ENCODE results near the gene SLC15A4.
"Not testable (repeated sequence)": the region's sequence is repeated elsewhere in the genome, so short reads cannot be mapped to it uniquely, and the experiment has no call there.

DNA sequence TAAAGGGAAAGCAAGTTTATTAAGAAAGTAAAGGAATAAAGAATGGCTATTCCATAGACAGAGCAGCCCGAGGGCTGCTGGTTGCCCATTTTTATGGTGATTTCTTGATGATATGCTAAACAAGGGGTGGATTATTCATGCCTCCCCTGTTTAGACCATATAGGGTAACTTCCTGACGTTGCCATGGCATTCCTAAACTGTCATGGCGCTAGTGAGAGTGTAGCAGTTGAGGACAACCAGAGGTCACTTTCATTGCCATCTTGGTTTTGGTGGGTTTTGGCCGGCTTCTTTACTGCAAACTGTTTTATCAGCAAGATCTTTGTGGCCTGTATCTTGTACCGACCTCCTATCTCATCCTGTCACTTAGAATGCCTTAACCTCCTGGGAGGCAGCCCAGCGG lies 26.0 kb upstream of the SLC15A4 start:
- TF ChIP-seq, protein P1, sequence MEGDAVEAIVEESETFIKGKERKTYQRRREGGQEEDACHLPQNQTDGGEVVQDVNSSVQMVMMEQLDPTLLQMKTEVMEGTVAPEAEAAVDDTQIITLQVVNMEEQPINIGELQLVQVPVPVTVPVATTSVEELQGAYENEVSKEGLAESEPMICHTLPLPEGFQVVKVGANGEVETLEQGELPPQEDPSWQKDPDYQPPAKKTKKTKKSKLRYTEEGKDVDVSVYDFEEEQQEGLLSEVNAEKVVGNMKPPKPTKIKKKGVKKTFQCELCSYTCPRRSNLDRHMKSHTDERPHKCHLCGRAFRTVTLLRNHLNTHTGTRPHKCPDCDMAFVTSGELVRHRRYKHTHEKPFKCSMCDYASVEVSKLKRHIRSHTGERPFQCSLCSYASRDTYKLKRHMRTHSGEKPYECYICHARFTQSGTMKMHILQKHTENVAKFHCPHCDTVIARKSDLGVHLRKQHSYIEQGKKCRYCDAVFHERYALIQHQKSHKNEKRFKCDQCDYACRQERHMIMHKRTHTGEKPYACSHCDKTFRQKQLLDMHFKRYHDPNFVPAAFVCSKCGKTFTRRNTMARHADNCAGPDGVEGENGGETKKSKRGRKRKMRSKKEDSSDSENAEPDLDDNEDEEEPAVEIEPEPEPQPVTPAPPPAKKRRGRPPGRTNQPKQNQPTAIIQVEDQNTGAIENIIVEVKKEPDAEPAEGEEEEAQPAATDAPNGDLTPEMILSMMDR (IDR thresholded peaks at IDR 0.05 in 2 of 3, conservative IDR thresholded peaks at IDR 0.05 in 1 of 3; ENCODE audit: borderline replicate concordance in 1 of 3, insufficient read depth in 1 of 3, low read depth in 2 of 3, low read length in 2 of 3): not testable (repeated sequence)
- not testable (repeated sequence) for TF ChIP-seq POLR2AphosphoS5 (IDR thresholded peaks at IDR 0.05; ENCODE audit: low read depth, low read length); POLR2A (IDR thresholded peaks at IDR 0.05; ENCODE audit: borderline replicate concordance, extremely low read depth, insufficient read depth, insufficient read length); YY1 (IDR thresholded peaks at IDR 0.05; ENCODE audit: extremely low read depth, insufficient replicate concordance, low read depth, low read length); RAD21 (IDR thresholded peaks at IDR 0.05; ENCODE audit: low read depth); SP1 (IDR thresholded peaks at IDR 0.05; ENCODE audit: low read depth)
- TF ChIP-seq, protein P2, sequence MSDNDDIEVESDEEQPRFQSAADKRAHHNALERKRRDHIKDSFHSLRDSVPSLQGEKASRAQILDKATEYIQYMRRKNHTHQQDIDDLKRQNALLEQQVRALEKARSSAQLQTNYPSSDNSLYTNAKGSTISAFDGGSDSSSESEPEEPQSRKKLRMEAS (IDR thresholded peaks at IDR 0.05): not testable (repeated sequence)
- TF ChIP-seq, protein P3, sequence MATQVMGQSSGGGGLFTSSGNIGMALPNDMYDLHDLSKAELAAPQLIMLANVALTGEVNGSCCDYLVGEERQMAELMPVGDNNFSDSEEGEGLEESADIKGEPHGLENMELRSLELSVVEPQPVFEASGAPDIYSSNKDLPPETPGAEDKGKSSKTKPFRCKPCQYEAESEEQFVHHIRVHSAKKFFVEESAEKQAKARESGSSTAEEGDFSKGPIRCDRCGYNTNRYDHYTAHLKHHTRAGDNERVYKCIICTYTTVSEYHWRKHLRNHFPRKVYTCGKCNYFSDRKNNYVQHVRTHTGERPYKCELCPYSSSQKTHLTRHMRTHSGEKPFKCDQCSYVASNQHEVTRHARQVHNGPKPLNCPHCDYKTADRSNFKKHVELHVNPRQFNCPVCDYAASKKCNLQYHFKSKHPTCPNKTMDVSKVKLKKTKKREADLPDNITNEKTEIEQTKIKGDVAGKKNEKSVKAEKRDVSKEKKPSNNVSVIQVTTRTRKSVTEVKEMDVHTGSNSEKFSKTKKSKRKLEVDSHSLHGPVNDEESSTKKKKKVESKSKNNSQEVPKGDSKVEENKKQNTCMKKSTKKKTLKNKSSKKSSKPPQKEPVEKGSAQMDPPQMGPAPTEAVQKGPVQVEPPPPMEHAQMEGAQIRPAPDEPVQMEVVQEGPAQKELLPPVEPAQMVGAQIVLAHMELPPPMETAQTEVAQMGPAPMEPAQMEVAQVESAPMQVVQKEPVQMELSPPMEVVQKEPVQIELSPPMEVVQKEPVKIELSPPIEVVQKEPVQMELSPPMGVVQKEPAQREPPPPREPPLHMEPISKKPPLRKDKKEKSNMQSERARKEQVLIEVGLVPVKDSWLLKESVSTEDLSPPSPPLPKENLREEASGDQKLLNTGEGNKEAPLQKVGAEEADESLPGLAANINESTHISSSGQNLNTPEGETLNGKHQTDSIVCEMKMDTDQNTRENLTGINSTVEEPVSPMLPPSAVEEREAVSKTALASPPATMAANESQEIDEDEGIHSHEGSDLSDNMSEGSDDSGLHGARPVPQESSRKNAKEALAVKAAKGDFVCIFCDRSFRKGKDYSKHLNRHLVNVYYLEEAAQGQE (IDR thresholded peaks at IDR 0.05; ENCODE audit: low read depth): not testable (repeated sequence)
- TF ChIP-seq, protein P4, sequence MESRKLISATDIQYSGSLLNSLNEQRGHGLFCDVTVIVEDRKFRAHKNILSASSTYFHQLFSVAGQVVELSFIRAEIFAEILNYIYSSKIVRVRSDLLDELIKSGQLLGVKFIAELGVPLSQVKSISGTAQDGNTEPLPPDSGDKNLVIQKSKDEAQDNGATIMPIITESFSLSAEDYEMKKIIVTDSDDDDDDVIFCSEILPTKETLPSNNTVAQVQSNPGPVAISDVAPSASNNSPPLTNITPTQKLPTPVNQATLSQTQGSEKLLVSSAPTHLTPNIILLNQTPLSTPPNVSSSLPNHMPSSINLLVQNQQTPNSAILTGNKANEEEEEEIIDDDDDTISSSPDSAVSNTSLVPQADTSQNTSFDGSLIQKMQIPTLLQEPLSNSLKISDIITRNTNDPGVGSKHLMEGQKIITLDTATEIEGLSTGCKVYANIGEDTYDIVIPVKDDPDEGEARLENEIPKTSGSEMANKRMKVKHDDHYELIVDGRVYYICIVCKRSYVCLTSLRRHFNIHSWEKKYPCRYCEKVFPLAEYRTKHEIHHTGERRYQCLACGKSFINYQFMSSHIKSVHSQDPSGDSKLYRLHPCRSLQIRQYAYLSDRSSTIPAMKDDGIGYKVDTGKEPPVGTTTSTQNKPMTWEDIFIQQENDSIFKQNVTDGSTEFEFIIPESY (IDR thresholded peaks at IDR 0.05; ENCODE audit: extremely low read depth, insufficient replicate concordance, low read length): not testable (repeated sequence)
- TF ChIP-seq, protein P5, sequence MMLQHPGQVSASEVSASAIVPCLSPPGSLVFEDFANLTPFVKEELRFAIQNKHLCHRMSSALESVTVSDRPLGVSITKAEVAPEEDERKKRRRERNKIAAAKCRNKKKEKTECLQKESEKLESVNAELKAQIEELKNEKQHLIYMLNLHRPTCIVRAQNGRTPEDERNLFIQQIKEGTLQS (IDR thresholded peaks at IDR 0.05): not testable (repeated sequence)
